Keratinocyte (primary cell): ENCODE data around the gene RYR2. TPM values are rescaled to one million over a fixed set of nuclear protein-coding genes. Genes with fewer than 3 reads are reported as not detected.

Source experiments
- DNase-seq: peaks from one replicate; pipeline ENCODE4 v3.0.0-alpha.2; 2011; ENCODE audit warnings: low read depth, missing footprints, low spot score
- FAIRE-seq: peaks from 2 replicates; lab custom pipeline; 2011; peaks lifted over from hg19 to GRCh38; lab: Jason Lieb, UNC
- H2AFZ ChIP-seq: 2 replicates; pipeline ENCODE4 v1.6.0; 2012; ENCODE audit warnings: low read length, control low read depth, inconsistent platforms; ENCODE audit not compliant: control insufficient read depth
- H3K27ac ChIP-seq: 2 replicates; pipeline ENCODE4 v1.5.1; 2011; ENCODE audit warnings: low read length; ENCODE audit not compliant: control insufficient read depth, insufficient read depth
- H3K27me3 ChIP-seq: 3 replicates; pipeline ENCODE4 v1.6.0; 2011; ENCODE audit warnings: low read length; ENCODE audit not compliant: control insufficient read depth, insufficient read depth; ENCODE audit errors: extremely low read depth
- H3K36me3 ChIP-seq, 2 experiments: 2 replicates in 1 of 2; 3 replicates in 1 of 2; pipeline ENCODE4 v1.5.1; 2011; ENCODE audit warnings: low read length in 2 of 2, mild to moderate bottlenecking in 1 of 2; ENCODE audit not compliant: control insufficient read depth in 2 of 2, insufficient read depth in 2 of 2; ENCODE audit errors: extremely low read depth in 1 of 2
- H3K4me1 ChIP-seq: 3 replicates; pipeline ENCODE4 v1.5.1; 2011; ENCODE audit warnings: low read length; ENCODE audit not compliant: control insufficient read depth, insufficient read depth; ENCODE audit errors: extremely low read depth
- H3K4me2 ChIP-seq: 3 replicates; pipeline ENCODE4 v1.6.0; 2011; ENCODE audit warnings: low read depth, low read length; ENCODE audit not compliant: control insufficient read depth, insufficient read depth; ENCODE audit errors: extremely low read depth
- H3K4me3 ChIP-seq, 3 experiments: fragments of 200-600 bp in 1 of 3; sonication (generic) in 1 of 3; 2 replicates in 2 of 3; 3 replicates in 1 of 3; pipeline ENCODE4 v1.5.1; 2011 to 2016; ENCODE audit warnings: low read length in 3 of 3, mild to moderate bottlenecking in 3 of 3, control low read depth in 2 of 3, inconsistent platforms in 1 of 3, low read depth in 1 of 3, mixed read lengths in 1 of 3, mixed run types in 1 of 3, moderate library complexity in 1 of 3; ENCODE audit not compliant: control insufficient read depth in 2 of 3, insufficient read depth in 2 of 3; ENCODE audit errors: extremely low read depth in 1 of 3
- H3K79me2 ChIP-seq: 2 replicates; pipeline ENCODE4 v1.6.0; 2012; ENCODE audit warnings: low read length; ENCODE audit not compliant: control insufficient read depth, insufficient read depth
- H3K9ac ChIP-seq: 3 replicates; pipeline ENCODE4 v1.6.0; 2011; ENCODE audit warnings: low read length; ENCODE audit not compliant: control insufficient read depth, insufficient read depth; ENCODE audit errors: extremely low read depth
- H3K9me1 ChIP-seq: 3 replicates; pipeline ENCODE4 v1.6.0; 2011; ENCODE audit warnings: low read length; ENCODE audit not compliant: control insufficient read depth, insufficient read depth; ENCODE audit errors: extremely low read depth
- H3K9me3 ChIP-seq: 2 replicates; pipeline ENCODE4 v1.5.1; 2012; ENCODE audit warnings: low read depth, low read length; ENCODE audit not compliant: control insufficient read depth
- H4K20me1 ChIP-seq: 3 replicates; pipeline ENCODE4 v1.6.0; 2011; ENCODE audit warnings: low read length; ENCODE audit not compliant: control insufficient read depth, insufficient read depth; ENCODE audit errors: extremely low read depth
- EZH2 ChIP-seq: IDR thresholded peaks from one replicate; pipeline ENCODE4 v1.6.1; 2012; ENCODE audit warnings: inconsistent platforms, mild to moderate bottlenecking, low read length, moderate library complexity
- dilution Hi-C: fragments of 300-500 bp; cut with MboI; formaldehyde crosslinking; loops from one replicate; pipeline ENCODE4 v1.7.0; 2020; ENCODE audit warnings: low sequenced_read_pairs; ENCODE audit not compliant: extremely low pct_ligation_motif_present
- polyA plus RNA-seq, 5 experiments: library from polyadenylated mRNA; depleted of rRNA in 3 of 5; stranded (reverse) in 3 of 5; stranded (forward) in 1 of 5; unstranded in 1 of 5; fragments of >200 nt; gene quantifications; 1 replicate in 1 of 5; 2 replicates in 3 of 5; 3 replicates in 1 of 5; pipeline versions ENCODE4 v1.2.1 to v1.2.3, GENCODE V29; 2011 to 2012; ENCODE audit warnings: missing spikeins in 2 of 5, low read depth in 1 of 5, low replicate concordance in 1 of 5
- TF ChIP-seq, protein P1 (sequence below), 3 experiments: IDR thresholded peaks in 1 of 3; conservative IDR thresholded peaks in 1 of 3; optimal IDR thresholded peaks in 1 of 3; 2 replicates in 2 of 3; 3 replicates in 1 of 3; pipeline versions ENCODE3 to v1.5.1; 2011; ENCODE audit warnings: low read length in 3 of 3, mild to moderate bottlenecking in 3 of 3, moderate library complexity in 2 of 3, control low read depth in 1 of 3, inconsistent platforms in 1 of 3; ENCODE audit not compliant: insufficient read depth in 2 of 3; ENCODE audit errors: extremely low read depth in 1 of 3

The RYR2 gene
- polyA plus RNA-seq, 1 donor (not counting 4 experiments of a cell fraction or from before 2014, with no cell fraction given) = 0.05 TPM

DNA sequence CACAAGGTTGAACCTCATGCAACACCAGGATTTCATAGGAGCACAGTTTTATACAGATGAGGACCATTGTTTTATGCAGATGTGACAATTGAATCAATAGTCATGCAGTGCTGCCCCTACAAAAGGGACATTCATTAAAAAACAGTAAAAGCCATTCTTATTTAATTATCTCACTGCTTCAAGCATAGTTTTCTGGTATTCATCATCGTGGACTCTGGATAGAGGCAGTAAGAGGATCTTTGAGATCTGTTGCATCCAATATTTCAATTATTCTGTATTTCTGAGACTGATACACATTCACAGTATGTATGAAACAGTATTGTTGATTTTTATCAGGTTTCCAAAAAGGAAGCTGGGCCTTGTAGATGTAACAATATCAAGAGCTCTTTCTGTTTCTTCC lies 237.6 kb downstream of the RYR2 start:
- H2AFZ ChIP-seq = no peak overlapping the region
- no peaks in the 10 kb centered on the region for H4K20me1 ChIP-seq
- no peaks in the 10 kb centered on the region for H3K79me2 ChIP-seq
- TF ChIP-seq, protein P1, sequence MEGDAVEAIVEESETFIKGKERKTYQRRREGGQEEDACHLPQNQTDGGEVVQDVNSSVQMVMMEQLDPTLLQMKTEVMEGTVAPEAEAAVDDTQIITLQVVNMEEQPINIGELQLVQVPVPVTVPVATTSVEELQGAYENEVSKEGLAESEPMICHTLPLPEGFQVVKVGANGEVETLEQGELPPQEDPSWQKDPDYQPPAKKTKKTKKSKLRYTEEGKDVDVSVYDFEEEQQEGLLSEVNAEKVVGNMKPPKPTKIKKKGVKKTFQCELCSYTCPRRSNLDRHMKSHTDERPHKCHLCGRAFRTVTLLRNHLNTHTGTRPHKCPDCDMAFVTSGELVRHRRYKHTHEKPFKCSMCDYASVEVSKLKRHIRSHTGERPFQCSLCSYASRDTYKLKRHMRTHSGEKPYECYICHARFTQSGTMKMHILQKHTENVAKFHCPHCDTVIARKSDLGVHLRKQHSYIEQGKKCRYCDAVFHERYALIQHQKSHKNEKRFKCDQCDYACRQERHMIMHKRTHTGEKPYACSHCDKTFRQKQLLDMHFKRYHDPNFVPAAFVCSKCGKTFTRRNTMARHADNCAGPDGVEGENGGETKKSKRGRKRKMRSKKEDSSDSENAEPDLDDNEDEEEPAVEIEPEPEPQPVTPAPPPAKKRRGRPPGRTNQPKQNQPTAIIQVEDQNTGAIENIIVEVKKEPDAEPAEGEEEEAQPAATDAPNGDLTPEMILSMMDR (optimal IDR thresholded peaks at IDR 0.05 in 1 of 3, IDR thresholded peaks at IDR 0.05 in 1 of 3, conservative IDR thresholded peaks at IDR 0.05 in 1 of 3; ENCODE audit: extremely low read depth in 1 of 3, insufficient read depth in 2 of 3, low read length in 3 of 3) = no peak
- TF ChIP-seq EZH2 = no peak
- no peaks in the 10 kb centered on the region for H3K36me3 ChIP-seq
- DNase-seq = no peak
- no peaks in the 10 kb centered on the region for H3K27me3 ChIP-seq
- no peaks in the 10 kb centered on the region for H3K4me1 ChIP-seq
- dilution Hi-C loops = no loop called here
- H3K27ac ChIP-seq = no peak overlapping the region
- no peak for FAIRE-seq
- H3K4me3 ChIP-seq = no peak overlapping the region
- no peak overlapping the region for H3K9ac ChIP-seq
- no peaks in the 10 kb centered on the region for H3K9me3 ChIP-seq
- H3K9me1 ChIP-seq = no peaks in the 10 kb centered on the region
- no peak overlapping the region for H3K4me2 ChIP-seq

- Histone ChIP-seq H3K27me3 (no peaks in the 10 kb centered on the region), H3K9me1 (no peaks in the 10 kb centered on the region), H3K9me3 (no peaks in the 10 kb centered on the region), H3K4me2 (no peak overlapping the region), H4K20me1 (no peaks in the 10 kb centered on the region), H3K36me3 (no peaks in the 10 kb centered on the region), H3K4me3 (no peak overlapping the region), H3K9ac (no peak overlapping the region), H3K27ac (no peak overlapping the region), H2AFZ (no peak overlapping the region), H3K4me1 (no peaks in the 10 kb centered on the region), H3K79me2 (no peaks in the 10 kb centered on the region)
- FAIRE-seq (no peak), DNase-seq (no peak)
- no peak for TF ChIP-seq EZH2
- TF ChIP-seq, protein P1 (optimal IDR thresholded peaks at IDR 0.05 in 1 of 3, IDR thresholded peaks at IDR 0.05 in 1 of 3, conservative IDR thresholded peaks at IDR 0.05 in 1 of 3; ENCODE audit: extremely low read depth in 1 of 3, insufficient read depth in 2 of 3, low read length in 3 of 3) = no peak
- dilution Hi-C loops = no loop called here
These were observed 239.5 kb downstream of the RYR2 start for GRCh38 chr1:237281481-237281880.
